ENCODE measurements around the gene ERC2. TPM values are rescaled to one million over a fixed set of nuclear protein-coding genes. Genes with fewer than 3 reads are reported as not detected.
A peak's percentile ranks its signal among the peaks of the same experiment; 100 is the strongest.
"Not testable (repeated sequence)": the region's sequence is repeated elsewhere in the genome, so short reads cannot be mapped to it uniquely, and the experiment has no call there.

ERC2 gene
- total RNA-seq, 1 donor from 2014 or later, result 0.81 TPM

GRCh38 chr3:56069766-56070165 lies 398.5 kb downstream of the ERC2 start:
- ATAC-seq (ENCODE audit: poor library complexity) (no peak), DNase-seq (no peak)
- intact Hi-C loops (cut with DNase I), result no loop called here

GRCh38 chr3:56066405-56066804 lies 401.9 kb downstream of the ERC2 start:
- intact Hi-C loops (cut with DNase I); DNase-seq; ATAC-seq (ENCODE audit: poor library complexity): not testable (repeated sequence)

DNA sequence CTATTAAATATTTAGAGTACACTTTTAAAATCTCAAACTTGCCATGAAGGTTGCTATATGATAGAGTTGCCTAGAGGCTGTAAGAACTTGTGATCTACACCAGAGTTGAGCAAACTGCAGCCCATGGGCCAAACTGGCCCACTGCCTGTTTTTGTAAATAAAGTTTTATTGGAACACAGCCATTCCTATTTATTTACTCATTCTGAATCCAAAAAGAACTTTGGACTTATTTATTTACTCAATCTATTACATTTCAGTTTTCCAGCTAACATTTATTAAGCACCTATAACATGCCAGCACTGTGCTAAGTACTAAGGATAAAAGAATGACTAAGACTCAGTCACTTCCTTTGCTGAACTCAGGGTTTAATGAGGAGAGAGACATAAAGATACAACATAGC lies 403.6 kb downstream of the ERC2 start:
- no peak for ATAC-seq (ENCODE audit: poor library complexity)
- DNase-seq, result no peak
- intact Hi-C loops (cut with DNase I), result no loop called here

DNA sequence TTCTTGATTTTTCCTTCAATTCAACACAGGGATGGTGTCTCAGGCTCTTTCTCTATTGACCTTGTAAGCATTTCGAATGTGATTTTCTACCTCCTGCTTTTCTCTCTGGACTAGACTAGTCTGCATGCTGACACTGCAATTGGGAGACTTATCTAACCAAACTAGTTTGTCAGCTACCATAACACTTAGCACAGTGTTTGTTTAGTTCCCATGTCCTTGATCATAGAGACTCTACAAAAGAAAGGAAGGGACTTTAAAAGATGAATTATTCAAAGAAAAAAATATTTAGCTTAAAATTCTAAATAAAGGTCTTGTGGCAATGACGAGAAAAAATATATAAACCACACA lies 407.0 kb downstream of the ERC2 start:
- ATAC-seq (ENCODE audit: poor library complexity) (no peak), DNase-seq (no peak)
- intact Hi-C loops (cut with DNase I), result no loop called here

GRCh38 chr3:56060521-56061278 lies 407.6 kb downstream of the ERC2 start:
- intact Hi-C loops (cut with DNase I), result no loop called here
- DNase-seq (no peak), ATAC-seq (ENCODE audit: poor library complexity) (no peak)

GRCh38 chr3:56059731-56060130 lies 408.5 kb downstream of the ERC2 start:
- no peak for ATAC-seq (ENCODE audit: poor library complexity)
- intact Hi-C loops (cut with DNase I), result no loop called here

DNA sequence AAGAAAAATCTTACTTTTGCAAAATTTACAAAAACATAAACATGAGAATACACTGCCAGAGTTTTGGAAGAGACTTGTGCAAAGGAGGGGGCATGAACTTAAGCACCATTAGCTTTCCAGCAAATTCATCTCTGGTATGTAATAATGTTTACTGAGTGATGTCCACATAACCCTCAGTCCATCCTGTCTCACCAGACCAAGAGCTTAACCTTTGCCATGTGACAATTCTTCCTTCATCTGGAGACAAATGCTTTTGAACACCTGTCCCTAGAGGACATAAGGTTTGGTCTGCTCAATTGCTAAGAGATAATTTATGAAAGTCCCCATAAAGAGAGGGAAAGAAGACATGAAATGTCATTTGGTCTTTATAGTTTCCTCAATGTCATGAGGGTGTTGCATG lies 412.3 kb downstream of the ERC2 start:
- ATAC-seq (ENCODE audit: poor library complexity), result no peak
- intact Hi-C loops (cut with DNase I), result no loop called here
- no peak for DNase-seq

More at GRCh38 chr3:56059731-56060130, 408.5 kb downstream of the ERC2 start:
- DNase-seq, result no peak

DNA sequence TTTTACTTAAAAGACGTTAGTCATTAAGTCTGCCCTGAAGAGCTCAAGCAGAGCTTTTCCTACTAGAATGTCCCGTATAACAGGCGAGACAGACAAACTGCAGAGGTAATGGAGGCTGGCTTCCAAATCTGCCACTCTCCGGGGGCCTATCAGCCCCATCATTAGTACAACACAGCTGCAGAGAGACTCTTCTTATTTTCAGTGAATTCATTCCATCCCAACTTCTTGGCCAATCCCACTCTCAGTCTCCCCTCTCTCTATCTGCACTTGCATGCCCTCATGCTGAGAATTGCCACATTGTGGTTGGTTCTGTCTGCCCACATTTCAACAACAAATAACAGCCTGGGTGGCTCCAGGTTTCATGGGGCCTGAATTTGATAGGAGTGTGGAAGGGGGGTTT lies 412.7 kb downstream of the ERC2 start:
- ATAC-seq (ENCODE audit: poor library complexity), result no peak
- DNase-seq, result no peak
- intact Hi-C loops (cut with DNase I), result no loop called here

GRCh38 chr3:56054844-56055243 lies 413.4 kb downstream of the ERC2 start:
- intact Hi-C loops (cut with DNase I), result no loop called here
- ATAC-seq (ENCODE audit: poor library complexity) (no peak), DNase-seq (no peak)

DNA sequence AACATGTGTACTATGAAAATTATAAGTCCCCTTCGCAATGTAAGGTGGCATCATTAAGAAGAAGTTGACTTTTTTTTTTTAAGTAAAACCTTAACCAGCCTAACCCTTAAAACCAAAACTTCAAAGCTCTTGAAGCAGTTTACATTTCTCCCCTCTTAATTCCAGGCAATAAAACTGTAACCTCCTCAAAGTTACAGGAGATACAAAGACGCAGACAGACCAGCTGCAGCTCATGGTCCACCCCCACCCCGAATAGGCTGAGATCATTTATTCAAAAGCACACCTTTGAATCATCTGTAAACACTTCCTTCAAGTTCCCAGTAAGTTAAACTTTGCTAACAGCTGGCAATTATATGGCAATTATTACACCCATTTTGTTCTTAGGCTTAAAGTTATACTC lies 414.5 kb downstream of the ERC2 start:
- no peak for DNase-seq
- intact Hi-C loops (cut with DNase I), result no loop called here
- no peak for ATAC-seq (ENCODE audit: poor library complexity)

GRCh38 chr3:56052188-56052587 lies 416.1 kb downstream of the ERC2 start:
- intact Hi-C loops (cut with DNase I), result no loop called here
- ATAC-seq (ENCODE audit: poor library complexity) (no peak), DNase-seq (no peak)

- intact Hi-C loops (cut with DNase I), result no loop called here
- no peak for ATAC-seq (ENCODE audit: poor library complexity)
These were observed 417.2 kb downstream of the ERC2 start for GRCh38 chr3:56051052-56051451.

DNA sequence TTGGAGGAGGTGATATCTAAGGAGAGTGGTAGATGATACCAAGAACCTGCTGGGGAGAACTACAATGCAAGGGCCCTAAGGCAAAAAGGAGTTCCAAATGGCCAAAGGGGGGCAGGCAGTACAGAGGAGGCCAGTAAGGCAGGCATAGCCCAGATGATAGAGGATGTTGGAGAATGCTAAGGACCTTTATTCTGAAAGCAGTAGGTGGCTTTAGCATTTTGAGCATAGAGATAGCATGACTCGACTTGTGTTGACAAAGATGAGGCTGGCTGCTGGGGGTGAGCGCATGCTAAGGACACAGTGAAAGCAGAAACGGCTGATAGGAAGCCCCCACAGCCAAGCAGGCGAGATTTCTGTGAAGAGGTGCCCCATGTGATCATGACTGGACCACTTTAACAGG lies 419.3 kb downstream of the ERC2 start:
- DNase-seq (no peak), ATAC-seq (ENCODE audit: poor library complexity) (no peak)
- intact Hi-C loops (cut with DNase I), result no loop called here

More at GRCh38 chr3:56051052-56051451, 417.2 kb downstream of the ERC2 start:
- no peak for DNase-seq

DNA sequence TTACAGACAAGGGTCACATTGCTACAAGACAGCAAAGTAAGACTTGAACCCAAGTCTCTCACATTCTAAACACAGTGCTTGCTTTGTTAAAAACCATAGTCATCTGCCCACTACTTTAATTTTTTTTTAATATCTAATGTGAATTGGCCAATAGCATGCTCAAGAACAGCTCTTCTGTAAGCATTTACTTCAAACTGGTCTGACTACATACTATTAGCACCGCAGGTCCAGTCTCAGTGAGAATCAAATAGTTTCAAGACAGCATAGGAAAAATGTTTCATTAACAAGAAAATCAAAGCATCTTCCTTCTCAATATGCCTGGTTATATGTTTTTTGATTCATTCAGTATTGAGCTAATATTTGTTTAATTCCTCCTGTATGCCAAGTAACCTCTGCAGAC lies 419.9 kb downstream of the ERC2 start:
- intact Hi-C loops (cut with DNase I), result no loop called here

DNA sequence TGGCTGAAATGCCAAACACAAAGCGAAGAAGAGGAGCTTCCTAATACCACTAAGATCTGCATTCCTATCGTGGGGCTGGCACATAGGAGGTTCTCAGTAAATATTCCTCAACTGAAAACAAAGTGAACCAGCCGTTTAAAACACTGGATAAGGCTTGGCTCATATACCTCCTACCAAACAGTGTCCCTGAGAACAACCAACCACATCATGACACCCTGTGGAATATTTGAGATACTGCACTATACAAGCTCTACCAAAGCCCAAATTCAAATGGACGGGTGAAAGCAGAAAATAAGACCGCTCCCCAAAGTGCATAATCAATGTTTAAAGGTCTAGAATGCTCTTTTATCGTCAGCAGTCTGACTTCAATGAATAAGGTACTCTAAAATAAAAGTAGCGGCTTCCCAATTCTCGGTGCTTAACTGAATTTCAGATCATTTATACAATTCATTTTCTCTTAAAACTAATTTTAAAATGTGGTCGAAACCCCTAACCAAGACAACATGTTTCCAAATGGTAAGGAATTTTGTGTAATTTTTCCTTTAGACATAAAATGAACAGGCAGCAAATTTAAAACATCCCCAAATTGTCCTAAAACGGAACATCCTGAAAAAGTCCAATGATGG lies 425.8 kb downstream of the ERC2 start:
- DNase-seq (no peak), ATAC-seq (ENCODE audit: poor library complexity) (peak; percentile 82)
- intact Hi-C loops (cut with DNase I), result loop anchor here (5.0 kb wide), 1 partner anchor 555 kb away; the partner anchor contains the start of gene WNT5A

More for the DNA sequence above, 419.9 kb downstream of the ERC2 start:
- no peak for DNase-seq
- ATAC-seq (ENCODE audit: poor library complexity), result no peak

GRCh38 chr3:56025326-56025725 lies 442.9 kb downstream of the ERC2 start:
- intact Hi-C loops (cut with DNase I), result no loop called here
- ATAC-seq (ENCODE audit: poor library complexity) (no peak), DNase-seq (no peak)

- intact Hi-C loops (cut with DNase I), result no loop called here
These were observed 444.7 kb downstream of the ERC2 start for GRCh38 chr3:56023546-56023945.

DNA sequence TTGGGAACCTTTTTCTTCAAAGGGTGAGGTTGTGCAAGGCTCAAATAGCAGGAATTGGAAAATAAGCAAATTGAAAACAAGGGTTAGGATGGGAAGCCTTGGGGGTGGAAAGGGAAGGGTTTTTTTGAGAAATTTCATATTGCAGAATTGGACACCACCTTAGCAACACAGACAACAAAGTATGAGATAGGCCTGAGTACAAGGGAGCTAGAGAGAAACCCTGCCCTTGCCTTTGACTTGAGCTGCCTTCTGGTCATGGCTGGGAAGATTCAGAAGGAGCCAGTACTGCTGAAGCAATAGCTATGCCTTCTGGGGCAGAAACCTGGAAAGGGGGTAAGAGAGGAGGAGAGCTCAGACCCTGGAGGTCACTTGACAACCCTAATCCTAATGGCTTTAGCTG lies 445.6 kb downstream of the ERC2 start:
- DNase-seq, result no peak
- intact Hi-C loops (cut with DNase I), result no loop called here
- ATAC-seq (ENCODE audit: poor library complexity), result no peak

More at GRCh38 chr3:56023546-56023945, 444.7 kb downstream of the ERC2 start:
- DNase-seq, result no peak
- no peak for ATAC-seq (ENCODE audit: poor library complexity)

DNA sequence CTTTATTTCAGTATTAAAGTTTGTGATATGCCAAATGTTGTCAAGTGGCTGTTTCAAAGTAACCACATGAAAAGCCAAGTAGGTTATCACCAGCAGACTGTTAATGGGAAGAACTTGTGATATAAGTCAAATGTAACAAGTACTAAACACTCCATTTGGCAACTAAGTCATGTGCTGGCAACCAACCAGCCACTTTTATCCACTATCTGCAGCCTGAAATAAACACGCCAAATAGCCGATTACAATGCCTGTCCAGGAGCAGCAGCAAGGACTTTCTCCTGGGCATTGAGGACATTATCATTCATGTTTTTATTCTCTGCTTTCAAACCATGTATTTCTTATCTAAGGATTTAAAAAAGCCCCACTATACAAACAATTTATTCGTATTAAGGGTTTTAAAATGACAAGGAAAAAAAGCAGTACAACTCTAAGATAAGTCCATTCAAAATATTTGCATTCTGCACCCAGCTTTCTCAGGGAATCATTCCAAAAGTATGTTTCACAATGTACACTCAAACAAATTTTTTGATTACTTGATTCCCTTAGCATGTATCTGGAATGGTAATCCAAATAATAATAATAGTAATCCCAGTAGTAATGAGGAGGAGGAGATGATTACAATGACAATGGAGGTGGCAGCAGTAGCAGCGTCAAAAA lies 448.6 kb downstream of the ERC2 start:
- ATAC-seq (ENCODE audit: poor library complexity), result peak; percentile 84
- no peak for DNase-seq
- intact Hi-C loops (cut with DNase I), result no loop called here

GRCh38 chr3:56015374-56015773 lies 452.9 kb downstream of the ERC2 start:
- intact Hi-C loops (cut with DNase I); ATAC-seq (ENCODE audit: poor library complexity); DNase-seq: not testable (repeated sequence)

Data from Right ventricle myocardium superior (tissue), 1 donor.